B cell (primary cell): ENCODE measurements around the gene SH3RF1.

Experiments
- CTCF ChIP-seq: fragments of 200-600 bp; IDR thresholded peaks from one replicate; pipeline ENCODE4 v1.8.0; 2022; ENCODE audit warnings: antibody characterized with exemption, mild to moderate bottlenecking
- EZH2 ChIP-seq: IDR thresholded peaks from 2 replicates; pipeline ENCODE4 v1.6.1; 2012; ENCODE audit warnings: borderline replicate concordance, low read depth, mild to moderate bottlenecking, moderate library complexity, low read length; ENCODE audit not compliant: insufficient read depth, poor library complexity, severe bottlenecking

DNA sequence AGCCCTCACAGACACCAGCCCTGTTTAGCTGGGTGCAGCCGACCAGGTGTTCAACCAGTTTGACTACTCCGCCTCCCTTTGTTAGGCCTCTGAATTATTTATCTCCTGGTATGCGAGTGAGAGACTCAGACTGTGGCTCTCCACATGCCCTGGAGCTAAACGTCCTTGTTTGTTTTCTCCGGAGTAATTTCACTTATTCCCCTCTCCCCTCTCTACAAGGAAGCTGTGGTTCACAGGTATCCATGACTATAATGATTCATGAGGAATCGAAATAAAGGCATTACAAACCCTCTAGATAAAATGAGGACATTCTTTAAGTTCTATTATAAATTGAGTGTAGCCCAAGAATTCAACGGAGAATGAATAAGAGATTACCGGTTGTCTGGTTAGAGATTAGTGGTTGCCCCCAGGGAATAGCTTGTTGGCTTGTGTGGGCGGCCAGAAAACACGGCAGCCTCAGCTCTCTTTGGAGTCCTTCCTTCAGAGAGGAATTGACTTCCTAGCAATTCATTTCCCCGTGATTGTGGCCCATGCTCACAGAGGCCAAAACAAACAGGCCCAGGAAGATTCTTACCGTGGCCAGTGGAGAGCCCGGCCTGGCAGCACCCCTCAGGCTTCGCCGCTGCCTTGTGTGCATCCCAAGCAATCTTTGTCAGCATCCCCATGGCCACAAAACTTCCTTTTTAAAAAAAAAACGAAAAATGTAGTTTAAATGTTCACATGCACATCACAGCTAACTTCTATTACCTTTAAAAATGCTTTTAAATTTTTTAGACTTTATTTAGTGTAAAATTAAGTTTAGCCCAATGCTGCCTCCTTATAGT lies 200.5 kb downstream of the SH3RF1 start:
- TF ChIP-seq CTCF, result no peak
- TF ChIP-seq EZH2, result no peak
